NCI-H226 (cell line): ENCODE data around the gene ACTG1.

ENCODE experiments used
- DNase-seq: peaks from one replicate; pipeline ENCODE4 v3.0.0-alpha.2; 2015

The ACTG1 gene

GRCh38 chr17:81479175-81480071 lies 33.2 kb downstream of the ACTG1 start:
- no peak for DNase-seq

GRCh38 chr17:81478119-81478518 lies 34.5 kb downstream of the ACTG1 start:
- DNase-seq = no peak

DNA sequence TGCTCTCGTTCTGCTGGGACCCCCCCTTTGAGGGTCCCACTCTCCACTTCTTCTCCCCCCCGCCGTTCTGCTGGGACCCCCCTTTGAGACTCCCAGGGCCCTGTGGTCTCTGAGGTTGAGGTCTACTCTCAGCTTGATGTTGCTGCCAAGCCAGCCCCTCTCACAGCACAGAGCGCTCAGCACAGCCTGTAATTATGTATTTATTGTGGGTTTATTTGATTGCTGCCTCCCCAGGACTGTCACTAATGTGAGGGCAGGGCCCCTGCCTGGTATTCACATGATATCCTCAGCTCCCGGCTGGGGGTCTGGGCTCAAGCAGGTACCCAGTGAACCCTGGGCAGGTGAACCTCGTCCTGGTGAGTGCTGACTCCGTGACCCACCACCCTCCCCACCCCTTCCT lies 35.4 kb downstream of the ACTG1 start:
- DNase-seq = no peak

- no peak for DNase-seq
These were observed 36.0 kb downstream of the ACTG1 start for GRCh38 chr17:81476635-81477034.

DNA sequence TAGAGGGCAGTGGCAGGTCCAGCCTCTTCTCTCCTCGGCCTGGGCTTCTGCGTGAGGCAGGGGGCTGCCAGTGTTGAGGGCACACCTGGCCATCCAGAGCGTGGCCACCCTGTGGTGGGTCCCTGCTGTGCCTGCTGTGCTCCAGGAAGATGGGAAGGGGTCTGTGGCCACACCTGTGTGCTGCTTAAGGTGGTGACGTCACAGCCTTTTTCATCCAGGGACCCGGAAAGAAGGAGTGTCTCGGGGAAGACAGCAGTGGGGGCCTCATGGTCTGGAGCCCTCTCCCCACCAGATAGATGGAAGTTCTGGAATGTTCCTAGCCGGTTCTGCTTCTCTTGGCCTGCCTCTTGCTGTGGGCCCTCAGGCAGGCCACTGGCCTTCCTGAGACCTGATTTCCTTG lies 36.5 kb downstream of the ACTG1 start:
- DNase-seq = no peak

GRCh38 chr17:81474958-81475357 lies 37.6 kb downstream of the ACTG1 start:
- DNase-seq = no peak

GRCh38 chr17:81473019-81473418 lies 39.6 kb downstream of the ACTG1 start:
- no peak for DNase-seq

DNA sequence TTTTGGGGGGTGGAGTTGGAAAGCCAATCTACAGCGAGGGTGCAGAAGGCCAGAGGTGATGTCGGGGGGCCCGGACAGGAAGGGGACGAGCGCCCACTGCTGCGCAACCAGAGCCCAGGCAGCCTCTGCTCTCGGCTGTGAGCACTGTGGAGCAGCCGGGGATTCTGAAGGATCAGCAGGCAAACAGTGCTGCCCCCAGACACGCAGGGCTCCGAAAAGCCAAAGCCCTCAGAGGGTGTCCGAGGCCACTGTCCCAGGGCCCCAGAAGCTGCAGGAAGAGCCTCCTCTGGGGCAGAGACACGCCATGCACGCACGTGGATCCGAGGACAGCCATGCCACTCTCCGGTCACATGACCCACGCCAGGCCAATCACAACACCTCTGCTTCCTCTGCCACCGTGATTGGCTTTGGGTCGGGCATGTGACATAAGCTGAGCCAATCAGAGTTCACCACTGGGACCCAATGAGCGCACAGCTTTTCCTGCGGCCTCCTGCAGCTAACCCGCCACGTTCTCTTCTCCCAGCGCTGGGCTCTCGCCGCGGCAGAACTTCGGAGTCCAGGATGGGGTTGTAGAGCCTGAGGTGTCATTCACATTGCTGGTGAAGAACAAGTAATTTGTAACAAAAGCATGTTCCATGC lies 40.7 kb downstream of the ACTG1 start:
- DNase-seq = no peak

GRCh38 chr17:81470944-81471817 lies 41.4 kb downstream of the ACTG1 start:
- DNase-seq = no peak

DNA sequence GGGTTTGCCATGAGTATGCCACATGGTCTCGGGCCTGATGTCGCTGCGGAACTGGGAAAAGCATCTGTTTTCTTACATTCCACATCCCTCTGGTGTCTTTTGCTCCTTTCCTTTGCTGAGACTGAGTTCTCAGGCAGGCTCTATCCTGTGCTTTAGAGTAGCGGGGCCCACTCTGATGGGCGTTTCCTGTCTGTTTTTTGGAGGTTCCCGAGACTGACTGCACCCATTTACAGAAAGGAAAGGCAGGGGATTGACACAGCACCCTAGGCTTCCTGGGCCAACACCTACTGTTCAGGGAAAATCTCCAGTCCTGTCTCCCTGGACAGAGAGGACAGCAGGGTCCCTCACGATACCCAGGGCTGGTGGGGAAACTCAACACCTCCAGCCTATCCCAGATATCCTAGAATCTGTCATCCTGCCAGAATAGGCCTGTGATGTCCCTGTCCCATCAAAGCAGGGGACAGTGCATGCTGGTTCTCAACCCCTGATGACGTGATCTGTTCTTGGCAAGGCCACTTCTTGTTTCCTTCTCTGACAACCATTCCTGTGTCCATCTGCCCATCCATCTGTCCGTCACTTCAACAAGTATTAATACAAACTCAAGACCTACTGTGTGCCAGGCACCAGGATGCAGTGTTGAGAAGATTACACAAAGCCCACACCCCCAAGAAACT lies 42.2 kb downstream of the ACTG1 start:
- no peak for DNase-seq

DNA sequence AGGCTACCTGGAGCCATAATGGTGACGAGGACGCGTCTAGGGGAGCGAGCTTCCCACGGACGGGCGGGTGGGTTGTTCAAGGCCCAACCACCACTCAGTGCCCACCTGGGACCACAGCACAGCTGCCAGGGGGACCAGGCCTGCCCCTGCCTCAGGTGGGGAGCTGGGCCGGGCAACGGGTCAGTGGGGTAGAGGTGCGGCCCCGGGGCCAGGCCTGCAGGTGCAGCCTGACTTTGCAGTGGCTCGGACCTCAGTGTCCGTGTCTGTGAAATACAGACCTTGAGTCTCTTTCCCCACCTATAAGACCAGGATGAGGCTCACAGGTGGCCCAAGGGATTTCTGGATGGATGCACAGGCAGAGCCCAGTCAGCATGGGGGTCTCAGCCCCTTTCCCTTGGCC lies 43.3 kb downstream of the ACTG1 start:
- DNase-seq = no peak

GRCh38 chr17:81468770-81469121 lies 43.9 kb downstream of the ACTG1 start:
- DNase-seq = no peak

- no peak for DNase-seq
These were observed 44.4 kb downstream of the ACTG1 start for GRCh38 chr17:81468111-81468769.

DNA sequence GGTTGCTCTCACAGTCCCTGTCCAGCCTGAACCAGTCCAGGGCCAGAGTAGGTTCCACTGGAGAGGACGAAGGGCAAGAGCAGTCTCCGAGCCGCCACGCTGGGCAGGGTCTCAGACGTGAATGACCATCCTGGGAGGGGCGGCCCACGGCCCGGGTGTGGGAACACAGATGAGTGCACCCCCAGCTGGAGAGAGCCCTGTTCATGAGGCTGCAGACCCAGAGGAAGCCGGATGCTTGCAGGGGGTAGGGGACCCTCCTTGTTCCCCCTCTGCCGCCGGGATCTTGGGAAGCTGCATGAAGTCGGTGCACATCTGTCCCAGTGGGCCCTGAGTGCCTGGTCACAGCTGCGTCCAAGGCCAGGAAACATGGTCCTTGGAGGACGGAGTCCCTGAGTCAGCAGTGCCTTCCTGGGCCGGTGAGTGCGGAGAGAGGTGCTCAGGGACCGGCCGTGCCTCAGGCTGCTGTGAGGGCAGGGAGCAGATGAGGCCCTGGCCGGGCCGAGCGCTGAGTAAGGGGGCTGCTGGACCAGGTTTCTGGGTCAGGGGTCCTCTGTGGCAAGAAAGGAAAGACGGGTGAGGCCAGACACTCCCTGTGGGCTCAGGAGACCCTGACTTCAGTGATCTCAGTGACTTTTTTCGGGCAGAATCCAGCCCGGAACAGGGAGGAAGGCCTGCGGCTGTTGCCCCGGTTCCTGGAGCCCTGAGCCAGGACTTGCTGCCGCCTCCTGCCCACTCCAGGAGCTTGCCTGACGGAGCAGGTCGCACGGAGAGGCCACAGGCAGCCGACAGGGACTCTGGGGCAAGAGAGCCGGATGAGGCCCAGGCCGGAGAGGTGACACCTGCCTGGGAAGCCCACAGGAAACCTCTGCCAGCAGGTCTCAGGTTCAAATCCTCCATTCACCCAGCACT lies 45.8 kb downstream of the ACTG1 start:
- DNase-seq = no peak

GRCh38 chr17:81465910-81466309 lies 46.7 kb downstream of the ACTG1 start:
- DNase-seq = no peak

DNA sequence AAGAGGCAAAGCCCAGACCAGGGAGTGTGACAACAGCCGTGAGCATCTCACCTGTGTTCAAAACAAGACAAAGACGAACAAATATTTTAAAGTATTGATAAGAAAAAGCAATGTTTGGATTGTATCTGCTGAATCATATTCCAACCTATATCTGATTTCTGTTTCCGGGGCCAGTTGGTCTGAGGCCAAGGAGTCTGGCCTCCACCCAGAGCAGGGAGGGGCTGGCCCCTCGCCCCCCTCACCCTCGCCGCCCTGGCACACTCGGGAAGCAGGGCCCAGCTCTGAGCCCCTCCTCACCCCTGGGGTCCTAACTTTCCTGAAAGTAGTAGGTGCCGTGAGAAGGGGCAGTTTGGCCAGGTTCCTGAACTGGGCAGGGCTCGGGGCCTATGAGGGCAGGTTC lies 48.0 kb downstream of the ACTG1 start:
- no peak for DNase-seq

DNA sequence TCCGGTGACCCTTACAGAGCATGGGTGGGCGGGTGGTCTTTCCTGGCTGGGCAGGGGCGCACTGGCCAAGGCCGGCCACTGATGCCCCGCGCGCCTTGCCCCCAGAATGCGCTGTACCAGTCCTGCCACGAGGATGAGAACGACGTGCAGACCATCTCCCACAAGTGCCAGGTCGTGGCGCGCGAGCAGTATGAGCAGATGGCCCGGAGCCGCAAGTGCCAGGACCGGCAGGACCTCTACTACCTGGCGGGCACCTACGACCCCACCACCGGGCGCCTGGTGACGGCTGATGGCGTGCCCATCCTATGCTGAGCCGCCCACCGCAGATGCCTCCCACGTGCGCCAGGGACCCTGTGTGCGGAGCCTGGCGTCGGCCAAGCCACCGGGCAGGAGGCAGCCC lies 49.1 kb downstream of the ACTG1 start:
- no peak for DNase-seq

- no peak for DNase-seq
These were observed 50.0 kb downstream of the ACTG1 start for GRCh38 chr17:81462506-81463125.

- no peak for DNase-seq
These were observed 50.7 kb downstream of the ACTG1 start for GRCh38 chr17:81461607-81462500.
